Testis (tissue), 3 donors: ENCODE data around the gene ADCY5. TPM values are rescaled to one million over a fixed set of nuclear protein-coding genes. Genes with fewer than 3 reads are reported as not detected.

Source experiments
- DNase-seq: peaks from one replicate; pipeline ENCODE4 v3.0.0-alpha.2; 2019
- H3K27ac ChIP-seq, 2 donors: fragments of 200-600 bp; sonication (generic); one replicate each; pipeline ENCODE4 v1.5.1; 2019
- H3K27me3 ChIP-seq: fragments of 200-600 bp; sonication (generic); one replicate; pipeline ENCODE4 v1.5.1; 2019
- H3K36me3 ChIP-seq: fragments of 200-600 bp; sonication (generic); one replicate; pipeline ENCODE4 v1.5.1; 2017; ENCODE audit warnings: low read depth; ENCODE audit errors: missing control alignments
- H3K4me1 ChIP-seq: fragments of 200-600 bp; sonication (generic); one replicate; pipeline ENCODE4 v1.5.1; 2019
- H3K4me3 ChIP-seq, 2 donors: fragments of 200-600 bp; sonication (generic); one replicate each; pipeline ENCODE4 v1.5.1; 2017 to 2019
- H3K9me3 ChIP-seq: fragments of 200-600 bp; sonication (generic); one replicate; pipeline ENCODE4 v1.5.1; 2017
- CTCF ChIP-seq, 3 experiments: fragments of 450-650 bp in 2 of 3; fragments of 200-600 bp in 1 of 3; sonication (generic) in 1 of 3; IDR thresholded peaks; one replicate each; pipeline ENCODE4 v1.5.1; 2016 to 2019; ENCODE audit warnings: antibody characterized with exemption in 3 of 3, mild to moderate bottlenecking in 2 of 3, moderate library complexity in 1 of 3
- POLR2A ChIP-seq: fragments of 450-650 bp; IDR thresholded peaks from one replicate; pipeline ENCODE4 v1.6.1; 2017; ENCODE audit warnings: antibody characterized with exemption, mild to moderate bottlenecking, moderate library complexity
- WGBS, 2 donors: methylation state at CpG; one replicate each; pipeline ENCODE4 v1.1.5; 2018; 5-methylcytosine and 5-hydroxymethylcytosine counted together
- intact Hi-C: fragments of 100-400 bp; cut with DNase I; formaldehyde crosslinking; loops from one replicate; pipeline ENCODE4 v1.15.1; 2023; ENCODE audit warnings: low total_unique reads
- polyA plus RNA-seq: library from polyadenylated mRNA; stranded (reverse); fragments of 350-450 nt; fragmentation: Illumina TruSeq; extraction: RNeasy Lipid Tissue Mini Kit (QIAGEN cat#74804); gene quantifications from one replicate; pipeline ENCODE4 v1.2.3, GENCODE V29; 2014; ENCODE audit warnings: low read depth, low replicate concordance; ENCODE audit not compliant: insufficient read depth
- total RNA-seq, 2 donors: library from RNA; depleted of rRNA; stranded (reverse); fragments of >200 nt; gene quantifications; one replicate each; pipeline ENCODE4 v1.2.3, GENCODE V29; 2016

ADCY5 gene
- total and polyA plus RNA-seq, 3 donors from 2014 or later, result 16.5 to 41.6 (median 33.6) TPM

- Histone ChIP-seq H3K27ac (peak overlapping the region; percentile 85 to 94), H3K27me3 (no peaks in the 10 kb centered on the region), H3K4me1 (peaks cover 6% of the 10 kb centered on the region), H3K36me3 (no peaks in the 10 kb centered on the region), H3K4me3 (peak overlapping the region in 1 of 2 donors; percentile 65), H3K9me3 (no peaks in the 10 kb centered on the region)
- TF ChIP-seq CTCF (IDR thresholded peaks at IDR 0.05) (no peak), POLR2A (no peak)
- no peak for DNase-seq
- intact Hi-C loops, result loop anchor here (10.0 kb wide), 1 partner anchor 111 kb away; no protein-coding TSS in a partner anchor
- WGBS, 2 donors, result 51 to 57% methylated on average over 2 of the region's 2 CpGs
Observed at GRCh38 chr3:123445702-123446101, 3.2 kb downstream of the ADCY5 start.

DNA sequence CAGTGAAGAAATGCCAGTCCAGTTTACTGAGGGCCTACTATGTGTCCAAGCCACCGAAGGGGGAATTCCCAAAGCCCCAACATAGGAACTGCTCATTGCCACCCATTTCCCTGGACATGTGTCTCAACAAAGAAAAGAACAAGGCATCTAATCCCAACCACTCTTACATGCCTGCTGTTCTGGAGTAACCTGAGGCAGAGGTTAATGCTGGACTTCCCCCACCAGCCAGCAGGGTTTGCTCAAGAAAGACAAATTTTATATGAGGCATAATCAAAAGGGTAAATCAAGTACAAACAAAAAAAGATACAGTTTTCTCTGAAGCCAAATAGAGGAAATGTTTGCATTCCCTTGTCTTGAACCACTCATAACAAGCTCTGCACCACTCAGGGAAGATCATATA lies 4.1 kb downstream of the ADCY5 start:
- no peaks in the 10 kb centered on the region for H3K36me3 ChIP-seq
- WGBS, 2 donors, result 75 to 83% methylated on average over 1 of the region's 1 CpG
- peak overlapping the region in 1 of 2 donors; percentile 65 for H3K4me3 ChIP-seq
- intact Hi-C loops, result loop anchor here (10.0 kb wide), 1 partner anchor 110 kb away; no protein-coding TSS in a partner anchor
- H3K9me3 ChIP-seq, result no peaks in the 10 kb centered on the region
- DNase-seq, result no peak
- H3K4me1 ChIP-seq, result no peaks in the 10 kb centered on the region
- H3K27ac ChIP-seq, result peak overlapping the region in 1 of 2 donors; percentile 94
- no peaks in the 10 kb centered on the region for H3K27me3 ChIP-seq
- no peak for TF ChIP-seq POLR2A

DNA sequence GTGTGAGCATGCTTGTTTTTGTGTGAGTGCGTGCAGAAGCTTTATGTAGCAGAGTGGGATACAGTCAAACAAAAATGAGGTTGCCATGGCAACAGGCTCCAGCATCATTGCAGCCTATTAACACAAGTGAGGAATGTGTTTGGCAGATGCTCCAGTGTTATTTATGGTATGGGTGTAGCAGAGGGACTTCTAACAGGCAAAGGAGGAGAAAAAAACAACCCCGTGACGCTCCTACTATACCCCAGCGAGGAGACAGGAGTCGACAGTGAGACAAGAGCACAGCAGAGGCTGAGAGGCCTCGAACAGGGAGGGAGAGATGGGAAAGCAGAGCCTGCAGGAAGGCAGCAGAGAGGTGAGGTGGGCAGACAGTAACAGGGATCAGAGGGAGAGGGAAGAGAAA lies 4.9 kb downstream of the ADCY5 start:
- no peak overlapping the region for H3K4me3 ChIP-seq
- DNase-seq, result no peak
- TF ChIP-seq POLR2A, result no peak
- TF ChIP-seq CTCF (IDR thresholded peaks at IDR 0.05), result no peak
- no peaks in the 10 kb centered on the region for H3K4me1 ChIP-seq
- H3K36me3 ChIP-seq, result no peaks in the 10 kb centered on the region
- H3K27ac ChIP-seq, result peak overlapping the region in 1 of 2 donors; percentile 94
- 50 to 58% methylated on average over 6 of the region's 6 CpGs for WGBS, 2 donors
- H3K9me3 ChIP-seq, result no peaks in the 10 kb centered on the region
- no peaks in the 10 kb centered on the region for H3K27me3 ChIP-seq
- intact Hi-C loops, result loop anchor here (10.0 kb wide), 1 partner anchor 109 kb away; no protein-coding TSS in a partner anchor

GRCh38 chr3:123442908-123443307 lies 6.0 kb downstream of the ADCY5 start:
- no peaks in the 10 kb centered on the region for H3K4me1 ChIP-seq
- H3K36me3 ChIP-seq, result no peaks in the 10 kb centered on the region
- intact Hi-C loops, result loop anchor here (10.0 kb wide), 1 partner anchor 108 kb away; no protein-coding TSS in a partner anchor
- 69 to 87% methylated on average over 7 of the region's 7 CpGs for WGBS, 2 donors
- H3K9me3 ChIP-seq, result no peaks in the 10 kb centered on the region
- no peak overlapping the region for H3K4me3 ChIP-seq
- H3K27ac ChIP-seq, result peak overlapping the region in 1 of 2 donors; percentile 29
- H3K27me3 ChIP-seq, result no peaks in the 10 kb centered on the region
- DNase-seq, result no peak
- TF ChIP-seq CTCF (IDR thresholded peaks at IDR 0.05) (no peak), POLR2A (no peak)

- WGBS, 2 donors, result 73 to 89% methylated on average over 6 to 9 of the region's 9 CpGs
- Histone ChIP-seq H3K27ac (peak overlapping the region in 1 of 2 donors; percentile 29), H3K36me3 (no peaks in the 10 kb centered on the region), H3K9me3 (no peaks in the 10 kb centered on the region), H3K4me1 (no peaks in the 10 kb centered on the region), H3K4me3 (no peak overlapping the region), H3K27me3 (no peaks in the 10 kb centered on the region)
- TF ChIP-seq CTCF (IDR thresholded peaks at IDR 0.05) (no peak), POLR2A (no peak)
- DNase-seq, result no peak
- intact Hi-C loops, result loop anchor here (10.0 kb wide), 1 partner anchor 107 kb away; no protein-coding TSS in a partner anchor
Observed at GRCh38 chr3:123442125-123442524, 6.8 kb downstream of the ADCY5 start.
